Hepatocyte (in vitro differentiated cells): ENCODE results near the gene MSI2.

ENCODE experiments used
- CTCF ChIP-seq: fragments of 200-600 bp; sonication (generic); IDR thresholded peaks from 2 replicates; pipeline ENCODE4 v1.5.1; 2016; ENCODE audit warnings: antibody characterized with exemption, mild to moderate bottlenecking; ENCODE audit not compliant: poor library complexity
- EZH2 ChIP-seq: fragments of 200-600 bp; sonication (generic); IDR thresholded peaks from 2 replicates; pipeline ENCODE4 v1.6.1; 2016; ENCODE audit warnings: antibody characterized with exemption, mild to moderate bottlenecking, borderline replicate concordance
- EZH2phosphoT487 ChIP-seq: fragments of 200-600 bp; sonication (generic); IDR thresholded peaks from one replicate; pipeline ENCODE4 v1.6.1; 2018; ENCODE audit warnings: antibody characterized with exemption, mild to moderate bottlenecking, low read depth, moderate library complexity; ENCODE audit not compliant: unreplicated experiment, severe bottlenecking

GRCh38 chr17:57270801-57271245 lies 14.5 kb downstream of the MSI2 start:
- TF ChIP-seq CTCF (no peak), EZH2 (no peak), EZH2phosphoT487 (no peak)
